ENCODE data around the gene GYG2.

Gene GYG2

GRCh38 chrX:2819345-2820135 is 9.2 kb upstream of the GYG2 start:
- DNase-seq: no peak

DNA sequence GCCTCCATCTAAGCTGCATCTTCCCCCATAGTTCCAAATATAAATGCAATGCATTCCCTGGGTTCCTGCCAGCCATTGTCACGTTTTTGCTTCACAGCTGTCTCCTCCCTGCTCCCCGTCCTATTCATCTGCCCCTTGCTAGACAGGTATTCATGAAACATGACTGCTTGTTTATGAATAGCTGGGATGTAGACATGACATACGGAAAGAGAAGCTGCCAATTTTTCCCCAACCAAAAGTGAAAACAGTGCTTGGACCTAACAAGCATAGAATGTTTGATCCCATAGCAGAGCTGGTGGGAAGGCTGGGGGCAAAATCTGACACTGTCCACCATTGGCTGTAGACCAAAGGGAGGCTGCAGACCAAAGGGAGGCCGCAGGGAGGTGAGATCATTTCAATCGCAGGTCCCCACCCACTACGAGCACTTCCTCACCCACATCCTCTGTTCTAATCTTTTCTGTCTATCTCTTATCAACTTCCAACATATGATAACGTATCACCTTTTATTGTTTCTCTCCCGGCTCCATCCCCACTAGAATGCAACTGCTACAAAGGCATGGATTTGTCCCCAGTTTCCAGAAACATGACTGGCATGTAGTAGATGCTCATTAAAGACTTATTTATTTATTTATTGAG is 8.5 kb upstream of the GYG2 start:
- no peak for DNase-seq

- no peak for DNase-seq
Measured at GRCh38 chrX:2823795-2824386, 4.8 kb upstream of the GYG2 start.

DNA sequence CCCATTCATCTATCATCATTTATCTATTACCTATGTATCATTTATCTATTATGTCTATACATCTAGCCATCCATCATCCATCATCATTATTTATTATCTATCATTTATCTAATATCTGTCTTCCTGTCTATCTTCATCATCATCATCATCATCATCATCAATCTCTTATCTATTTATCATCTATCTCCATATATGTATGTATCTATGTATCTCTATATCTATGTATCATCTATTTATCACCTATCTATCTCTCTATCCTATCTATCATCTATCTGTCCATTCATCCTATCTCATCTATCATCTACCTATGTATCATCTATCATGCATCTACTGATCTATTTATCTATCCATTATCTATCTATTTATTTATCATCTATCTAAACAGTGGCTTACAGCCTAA is 3.8 kb upstream of the GYG2 start:
- no peak for DNase-seq

GRCh38 chrX:2828959-2829411 is 255 bp downstream of the GYG2 start:
- DNase-seq: no peak

GRCh38 chrX:2829469-2830246 is 928 bp downstream of the GYG2 start:
- no peak for DNase-seq

GRCh38 chrX:2831471-2832228 is 2.9 kb downstream of the GYG2 start:
- DNase-seq: no peak

- no peak for DNase-seq
Measured at GRCh38 chrX:2837961-2838360, 9.2 kb downstream of the GYG2 start.

DNA sequence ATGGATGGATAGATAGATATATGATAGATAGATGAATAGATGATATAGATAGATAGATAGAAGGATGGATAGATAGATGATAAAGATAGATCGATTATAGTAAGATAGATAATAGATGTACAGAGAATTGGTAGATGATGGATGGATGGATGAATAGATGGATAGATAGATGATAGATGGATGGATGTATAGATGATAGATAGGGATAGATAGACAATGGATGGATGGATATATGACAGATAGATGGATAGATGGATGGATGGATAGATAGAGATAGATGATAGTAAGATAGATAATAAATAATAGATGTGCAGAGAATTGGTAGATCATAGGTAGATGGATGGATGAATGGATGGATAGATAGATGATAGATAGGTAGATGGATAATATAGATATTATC is 12.2 kb downstream of the GYG2 start:
- DNase-seq: no peak

- no peak for DNase-seq
Measured at GRCh38 chrX:2841537-2841936, 12.8 kb downstream of the GYG2 start.

GRCh38 chrX:2846992-2847391 is 18.3 kb downstream of the GYG2 start:
- DNase-seq: no peak

DNA sequence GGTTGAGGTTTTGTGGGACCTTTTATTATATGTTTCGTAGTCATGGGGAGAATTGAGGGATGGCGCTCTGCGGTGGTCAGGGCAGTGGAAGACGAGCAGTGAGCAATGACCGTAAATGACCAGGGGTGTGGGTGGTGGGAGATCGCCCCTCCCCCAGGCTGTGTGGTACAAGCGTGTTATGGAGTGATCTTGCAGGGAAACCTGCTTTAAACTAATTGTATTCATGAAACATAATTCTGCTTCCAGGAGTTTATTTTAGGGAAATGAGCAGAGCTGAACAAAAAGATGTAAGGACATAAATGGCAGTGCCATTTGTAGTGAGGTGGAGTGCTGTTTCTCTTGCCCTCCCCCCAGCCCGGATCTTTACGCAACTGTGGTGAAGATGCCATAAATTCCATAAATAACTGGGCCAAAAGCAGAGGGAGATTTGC is 20.2 kb downstream of the GYG2 start:
- DNase-seq: no peak

- DNase-seq: no peak
Measured at GRCh38 chrX:2854918-2855317, 26.2 kb downstream of the GYG2 start.

DNA sequence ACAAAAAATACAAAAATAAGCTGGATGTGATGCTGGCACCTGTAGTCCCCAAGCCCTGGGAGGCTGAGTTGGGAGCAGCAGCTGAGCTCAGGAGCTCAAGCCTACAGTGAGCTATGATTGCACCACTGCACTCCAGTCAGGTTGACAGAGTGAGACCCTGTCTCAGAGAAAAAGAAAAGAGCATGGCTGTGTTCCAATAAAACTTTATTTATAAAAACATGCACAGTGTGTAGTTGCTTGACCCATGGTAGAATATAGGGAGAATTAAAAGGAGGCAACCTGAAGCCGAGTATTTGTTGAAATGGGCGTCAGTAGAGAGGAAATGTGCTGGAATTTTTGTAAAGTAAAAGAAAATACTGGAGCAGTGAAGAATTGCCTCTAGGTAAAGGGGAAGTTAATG is 27.0 kb downstream of the GYG2 start:
- no peak for DNase-seq

- DNase-seq: no peak
Measured at GRCh38 chrX:2857566-2857965, 28.8 kb downstream of the GYG2 start.

GRCh38 chrX:2859197-2859797 is 30.6 kb downstream of the GYG2 start:
- DNase-seq: no peak

- no peak for DNase-seq
Measured at GRCh38 chrX:2862404-2862803, 33.7 kb downstream of the GYG2 start.

GRCh38 chrX:2863646-2864045 is 34.9 kb downstream of the GYG2 start:
- no peak for DNase-seq

- DNase-seq: no peak
Measured at GRCh38 chrX:2867206-2867605, 38.5 kb downstream of the GYG2 start.

DNA sequence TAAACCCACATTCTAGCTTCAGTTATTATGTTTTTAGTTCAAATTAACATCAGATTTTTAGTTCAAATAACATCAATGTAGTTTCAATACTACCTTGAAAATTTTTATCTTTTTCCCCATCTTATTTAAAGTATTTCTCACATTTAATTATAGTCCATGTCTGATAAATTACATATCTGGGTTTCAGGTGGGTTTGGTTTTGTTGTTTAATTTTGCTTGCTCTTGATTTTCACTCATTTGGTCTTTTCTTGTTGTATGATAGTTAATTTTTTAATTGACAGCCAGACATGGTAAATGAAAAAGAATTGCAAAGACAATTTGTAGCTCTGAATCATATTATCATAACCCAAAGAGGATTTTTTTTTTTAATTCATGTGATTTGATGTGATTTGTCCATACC is 41.9 kb downstream of the GYG2 start:
- no peak for DNase-seq

DNA sequence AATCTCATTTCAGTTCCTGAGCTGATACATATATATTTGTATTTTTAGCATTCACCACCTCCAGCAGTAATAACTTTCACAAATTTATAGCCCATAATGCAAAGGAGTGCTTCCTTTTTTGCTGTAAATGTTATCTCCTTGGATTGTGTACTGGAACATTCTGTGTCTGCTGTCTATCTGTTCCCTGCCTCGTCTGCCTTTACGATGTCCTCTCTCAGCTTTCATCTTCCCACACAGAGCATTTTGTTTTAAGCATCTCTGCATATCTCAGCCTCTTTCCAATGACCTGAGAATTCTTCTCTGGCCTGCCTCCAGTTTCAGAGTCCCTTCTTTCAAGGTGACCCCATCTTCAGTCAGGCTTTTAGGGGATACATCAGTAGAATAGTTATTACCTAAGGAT is 43.1 kb downstream of the GYG2 start:
- DNase-seq: no peak

DNA sequence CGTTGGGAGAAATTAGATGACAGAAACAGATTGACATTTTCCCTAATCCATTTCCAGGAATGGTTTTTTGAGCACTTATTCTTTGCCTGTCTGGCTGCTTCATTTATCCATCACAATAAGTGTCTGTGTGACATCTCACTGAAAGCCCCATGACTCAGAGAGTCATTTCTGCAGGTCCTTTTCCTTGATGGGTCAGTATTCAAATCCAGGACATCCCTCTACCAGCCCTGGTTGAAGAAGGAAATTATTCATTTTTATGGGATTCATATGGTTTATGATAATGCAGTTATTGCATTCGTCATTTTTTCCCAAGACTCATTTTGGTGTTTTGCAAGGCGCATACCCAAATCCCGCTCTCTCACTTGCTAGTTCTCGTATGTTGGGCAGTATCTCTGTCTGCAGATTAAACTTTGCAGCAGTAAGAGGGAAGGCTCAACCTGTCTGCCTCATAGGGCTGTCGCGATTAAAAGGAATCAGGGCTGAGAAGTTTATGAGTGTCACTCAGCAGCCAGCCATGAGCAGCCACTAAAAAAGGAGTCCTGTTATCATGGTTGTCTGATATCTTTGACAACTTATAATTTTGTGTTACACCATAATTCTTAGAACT is 44.0 kb downstream of the GYG2 start:
- no peak for DNase-seq

Measured in NCI-H146 (cell line).